B cell (primary cell): Measurements from ENCODE around the gene FYB2.

Experiments
- CTCF ChIP-seq: fragments of 200-600 bp; IDR thresholded peaks from one replicate; pipeline ENCODE4 v1.8.0; 2022; ENCODE audit warnings: antibody characterized with exemption, mild to moderate bottlenecking
- EZH2 ChIP-seq: IDR thresholded peaks from 2 replicates; pipeline ENCODE4 v1.6.1; 2012; ENCODE audit warnings: borderline replicate concordance, low read depth, mild to moderate bottlenecking, moderate library complexity, low read length; ENCODE audit not compliant: insufficient read depth, poor library complexity, severe bottlenecking

- no peak for TF ChIP-seq CTCF
- TF ChIP-seq EZH2 = no peak
Measured at GRCh38 chr1:56790036-56790435, 29.2 kb downstream of the FYB2 start.
